ENCODE measurements around the gene MAN2B1. TPM values are rescaled to one million over a fixed set of nuclear protein-coding genes. Genes with fewer than 3 reads are reported as not detected.
A peak's percentile ranks its signal among the peaks of the same experiment; 100 is the strongest.
"Not testable (repeated sequence)": the region's sequence is repeated elsewhere in the genome, so short reads cannot be mapped to it uniquely, and the experiment has no call there.

Gene MAN2B1
- total RNA-seq: 100 to 1,000 TPM; 130 to 143 TPM

DNA sequence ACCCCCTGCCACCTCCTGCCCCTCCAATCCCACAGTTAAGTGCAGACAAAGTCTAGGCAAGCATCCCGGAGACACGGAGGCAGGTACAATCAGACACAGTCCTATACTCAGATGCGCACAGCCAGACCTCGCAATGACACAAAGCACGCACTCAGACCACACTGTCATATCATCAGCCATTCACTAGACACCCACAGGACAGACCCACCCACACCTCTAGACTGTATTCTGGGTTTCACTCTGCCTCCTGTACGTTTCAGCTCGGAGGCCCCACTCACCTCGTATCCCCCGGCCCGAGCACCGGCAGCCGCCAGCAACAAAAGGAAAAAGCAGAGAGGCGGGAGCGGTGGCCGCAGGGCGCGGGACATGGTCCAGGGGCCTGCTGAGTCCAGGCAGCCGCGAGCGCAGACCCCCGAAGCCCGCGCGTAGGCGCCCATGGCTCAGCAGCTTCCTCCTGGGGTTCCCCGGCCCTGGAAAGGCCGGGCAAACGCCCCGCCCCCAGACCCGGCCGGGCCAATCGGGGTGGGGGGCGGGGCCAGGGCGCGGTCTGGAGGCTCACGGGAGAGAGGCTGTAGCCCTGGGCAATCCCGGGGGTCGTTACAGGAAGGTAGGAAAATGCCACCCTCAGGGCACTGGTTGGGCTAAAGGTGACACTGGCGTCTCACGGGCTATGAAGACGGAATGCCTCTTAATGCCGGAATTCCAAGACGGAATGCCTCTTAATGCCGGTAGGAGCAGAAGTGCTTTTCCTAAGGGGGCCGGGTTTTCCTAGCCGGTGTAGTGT is at the start of gene MAN2B1, which contains the start of gene WDR83:
TSS of gene MAN2B1 (minus strand) at position 478 of the 784 bp plus-strand sequence. CDS start at position 437, 41 bp downstream.
TSS of gene WDR83 (plus strand) at position 543 of the 784 bp plus-strand sequence. CDS start 2,984 bp downstream, outside the sequence.
- CTCF ChIA-PET: interaction anchor here (1.0 to 2.0 kb wide), 4 partner anchors 8 to 102 kb away, joined by 3 to 9 read pairs (median 3); no protein-coding TSS in a partner anchor
- DNase-seq: peak; percentile 78
- no peaks in the 10 kb centered on the region for H3K9me3 Mint-ChIP-seq
- H3K27me3 Mint-ChIP-seq: no peaks in the 10 kb centered on the region
- peak within 1 kb of the TSS; percentile 99 for H3K27ac Mint-ChIP-seq
- H3K4me3 Mint-ChIP-seq: peak within 1 kb of the TSS; percentile 96
- H3K4me1 Mint-ChIP-seq: peaks cover 59% of the 10 kb centered on the region
- POLR2A ChIA-PET: interaction anchor here (0.6 kb wide), 2 partner anchors 103 to 1463 kb away, joined by 4 read pairs; no protein-coding TSS in a partner anchor
- peaks cover 28% of the 10 kb centered on the region for H3K36me3 Mint-ChIP-seq (ENCODE audit: low read depth)

DNA sequence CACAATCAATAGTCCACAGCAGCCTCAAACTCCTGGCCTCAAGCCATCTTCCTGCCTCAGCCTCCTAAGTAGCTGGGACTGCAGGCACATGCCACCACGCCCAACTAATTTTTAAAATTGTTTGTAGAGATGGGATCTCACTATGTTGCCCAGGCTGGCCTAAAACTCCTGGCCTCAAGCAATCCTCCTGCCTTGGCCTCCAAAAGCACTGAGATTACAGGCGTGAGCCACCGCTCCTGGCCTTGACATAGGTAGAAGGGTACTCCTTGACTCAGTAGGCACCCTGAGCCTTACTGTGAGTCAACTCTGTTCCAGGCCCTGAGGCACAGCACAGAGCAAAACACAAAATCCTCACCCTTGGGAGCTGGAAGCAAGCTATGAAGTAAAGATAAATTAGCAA is 49.4 kb upstream of the MAN2B1 start:
- DNase-seq: no peak
- Mint-ChIP-seq H3K4me3 (no peak overlapping the region), H3K36me3 (ENCODE audit: low read depth) (peaks cover 49% of the 10 kb centered on the region), H3K27me3 (no peaks in the 10 kb centered on the region), H3K27ac (no peak overlapping the region), H3K4me1 (peaks cover 19% of the 10 kb centered on the region), H3K9me3 (no peaks in the 10 kb centered on the region)
- ChIA-PET POLR2A (no interaction called here), CTCF (interaction anchor here (1.9 kb wide), 1 partner anchor 18 kb away, joined by 6 read pairs; no protein-coding TSS in a partner anchor)

DNA sequence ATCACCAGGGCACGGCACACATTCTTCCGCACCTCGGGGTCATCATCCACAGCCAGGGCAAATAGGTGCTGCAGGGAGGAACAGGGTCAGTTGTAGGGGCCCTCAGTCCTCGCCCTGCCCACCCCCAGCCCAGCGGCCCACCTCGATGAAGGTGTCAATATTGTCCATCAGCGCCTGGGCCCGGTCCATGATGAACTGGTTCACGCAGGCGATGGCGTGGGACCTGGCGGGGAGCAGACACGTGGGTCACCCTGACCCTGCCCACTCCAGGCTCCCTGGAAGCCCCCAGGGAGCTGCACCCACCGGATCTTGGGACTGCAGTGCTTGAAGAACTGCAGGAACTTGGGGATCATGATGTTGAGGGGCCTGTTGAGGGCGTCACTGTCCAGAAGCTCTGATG is 48.6 kb upstream of the MAN2B1 start:
- ChIA-PET POLR2A (no interaction called here), CTCF (interaction anchor here (1.9 kb wide), 1 partner anchor 19 kb away, joined by 6 read pairs; no protein-coding TSS in a partner anchor)
- H3K27me3 Mint-ChIP-seq: no peaks in the 10 kb centered on the region
- no peak overlapping the region for H3K4me3 Mint-ChIP-seq
- H3K27ac Mint-ChIP-seq: no peak overlapping the region
- peaks cover 52% of the 10 kb centered on the region for H3K36me3 Mint-ChIP-seq (ENCODE audit: low read depth)
- no peak for DNase-seq
- H3K4me1 Mint-ChIP-seq: peaks cover 13% of the 10 kb centered on the region
- H3K9me3 Mint-ChIP-seq: no peaks in the 10 kb centered on the region

DNA sequence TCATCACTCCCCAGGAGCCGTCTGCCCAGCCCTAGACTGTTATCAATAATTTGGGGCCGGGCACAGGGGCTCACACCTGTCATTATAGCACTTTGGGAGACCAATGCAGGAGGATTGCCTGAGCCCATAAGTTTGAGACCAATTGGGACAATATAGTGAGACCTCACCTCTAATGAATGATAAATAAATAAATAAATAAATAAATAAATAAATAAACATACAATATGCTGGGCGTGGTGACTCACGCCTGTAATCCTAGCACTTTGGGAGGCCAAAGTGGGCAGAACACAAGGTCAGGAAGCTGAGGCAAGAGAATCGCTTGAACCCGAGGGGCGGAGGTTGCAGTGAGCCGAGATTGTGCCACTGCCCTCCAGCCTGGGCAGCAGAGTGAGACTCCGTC is 46.8 kb upstream of the MAN2B1 start:
- peaks cover 47% of the 10 kb centered on the region for H3K36me3 Mint-ChIP-seq (ENCODE audit: low read depth)
- CTCF ChIA-PET: interaction anchor here (1.0 to 1.4 kb wide), 2 partner anchors 9 to 45 kb away, joined by 3 read pairs; no protein-coding TSS in a partner anchor
- POLR2A ChIA-PET, H3K27ac Mint-ChIP-seq, H3K9me3 Mint-ChIP-seq, H3K27me3 Mint-ChIP-seq, DNase-seq, H3K4me1 Mint-ChIP-seq, H3K4me3 Mint-ChIP-seq: not testable (repeated sequence)

DNA sequence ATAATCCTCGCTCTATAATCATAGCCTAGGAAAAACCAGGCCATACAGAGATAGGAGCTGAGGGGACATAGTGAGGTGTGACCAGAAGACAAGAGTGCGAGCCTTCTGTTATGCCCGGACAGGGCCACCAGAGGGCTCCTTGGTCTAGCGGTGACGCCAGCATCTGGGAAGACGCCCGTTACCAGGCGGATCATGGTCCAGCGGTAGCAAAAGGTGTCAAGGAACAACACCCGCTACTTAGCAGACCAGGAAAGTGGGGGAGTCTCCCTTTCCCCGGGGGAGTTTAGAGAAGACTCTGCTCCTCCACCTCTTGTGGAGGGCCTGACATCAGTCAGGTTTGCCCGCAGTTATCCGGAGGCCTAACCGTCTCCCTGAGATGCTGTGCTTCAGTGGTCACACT is 45.5 kb upstream of the MAN2B1 start:
- POLR2A ChIA-PET, H3K4me3 Mint-ChIP-seq, H3K27ac Mint-ChIP-seq, H3K9me3 Mint-ChIP-seq, DNase-seq, H3K27me3 Mint-ChIP-seq, CTCF ChIA-PET, H3K4me1 Mint-ChIP-seq: not testable (repeated sequence)
- H3K36me3 Mint-ChIP-seq (ENCODE audit: low read depth): peaks cover 46% of the 10 kb centered on the region

DNA sequence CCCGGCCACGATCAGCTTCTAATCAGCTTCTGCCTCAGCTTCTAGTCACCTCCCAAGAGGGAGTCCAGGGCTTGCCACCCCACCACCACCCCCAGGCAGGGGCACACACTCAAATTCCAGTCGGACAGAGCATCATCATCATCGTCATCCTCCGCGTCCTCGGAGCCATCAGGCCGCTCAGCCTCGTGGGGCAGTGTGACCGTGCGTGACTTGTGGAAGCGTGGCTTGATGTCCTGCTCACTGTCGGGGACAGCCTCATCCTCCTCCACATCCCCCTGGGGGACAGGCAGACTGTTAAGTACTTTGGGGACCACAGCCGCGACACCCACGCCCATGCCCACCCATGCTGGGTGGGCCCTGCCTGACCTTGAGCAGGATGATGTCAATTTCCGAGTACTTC is 44.6 kb upstream of the MAN2B1 start:
- no peaks in the 10 kb centered on the region for H3K27me3 Mint-ChIP-seq
- no peaks in the 10 kb centered on the region for H3K4me1 Mint-ChIP-seq
- no peaks in the 10 kb centered on the region for H3K9me3 Mint-ChIP-seq
- ChIA-PET POLR2A (no interaction called here), CTCF (no interaction called here)
- H3K4me3 Mint-ChIP-seq: no peak overlapping the region
- H3K36me3 Mint-ChIP-seq (ENCODE audit: low read depth): peaks cover 50% of the 10 kb centered on the region
- no peak overlapping the region for H3K27ac Mint-ChIP-seq
- no peak for DNase-seq

DNA sequence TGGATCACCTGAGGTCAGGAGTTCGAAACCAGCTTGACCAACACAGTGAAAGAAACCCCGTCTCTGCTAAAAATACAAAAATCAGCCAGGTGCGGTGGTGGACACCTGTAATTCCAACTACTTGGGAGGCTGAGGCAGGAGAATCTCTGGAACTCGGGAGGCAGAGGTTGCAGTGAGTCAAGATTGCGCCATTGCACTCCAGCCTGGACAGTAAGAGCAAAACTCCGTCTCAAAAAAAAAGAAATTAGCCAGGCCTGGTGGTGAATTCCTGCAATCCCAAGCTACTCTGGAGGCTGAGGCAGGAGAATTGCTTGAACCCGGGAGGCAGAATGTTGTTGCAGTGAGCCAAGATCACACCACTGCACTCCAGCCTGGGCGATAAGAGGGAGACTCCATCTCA is 42.1 kb upstream of the MAN2B1 start:
- H3K27ac Mint-ChIP-seq: no peak overlapping the region
- H3K36me3 Mint-ChIP-seq (ENCODE audit: low read depth): peaks cover 48% of the 10 kb centered on the region
- H3K27me3 Mint-ChIP-seq: no peaks in the 10 kb centered on the region
- no peaks in the 10 kb centered on the region for H3K9me3 Mint-ChIP-seq
- POLR2A ChIA-PET: no interaction called here
- H3K4me3 Mint-ChIP-seq: no peak overlapping the region
- CTCF ChIA-PET: interaction anchor here (0.6 to 1.0 kb wide), 5 partner anchors 14 to 550 kb away, joined by 3 to 5 read pairs (median 4); no protein-coding TSS in a partner anchor
- no peaks in the 10 kb centered on the region for H3K4me1 Mint-ChIP-seq
- no peak for DNase-seq

DNA sequence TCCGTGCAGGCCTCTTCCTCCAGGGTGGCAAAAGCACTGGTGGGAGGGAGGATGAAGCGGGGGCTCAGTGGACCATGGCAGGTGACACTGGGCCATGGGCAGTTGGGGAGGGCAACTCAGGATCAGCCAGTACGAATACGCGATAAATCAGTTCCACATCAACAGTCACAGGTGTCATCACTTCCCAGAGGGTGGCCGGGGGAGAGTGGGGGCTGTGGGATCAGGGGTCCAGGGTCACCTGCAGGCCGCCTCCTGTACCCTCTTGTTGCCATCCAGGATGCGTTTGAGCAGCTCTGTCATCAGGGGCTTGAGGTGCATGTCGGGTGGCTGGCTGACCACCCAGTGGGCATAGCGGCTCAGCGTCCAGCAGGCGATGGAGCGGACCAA is 39.8 kb upstream of the MAN2B1 start:
- ChIA-PET POLR2A (interaction anchor here (0.6 kb wide), 1 partner anchor 11 kb away, joined by 3 read pairs; no protein-coding TSS in a partner anchor), CTCF (interaction anchor here (1.6 kb wide), 1 partner anchor 9 kb away, joined by 3 read pairs; the partner anchor contains the start of gene FBXW9)
- H3K9me3 Mint-ChIP-seq: no peaks in the 10 kb centered on the region
- no peaks in the 10 kb centered on the region for H3K4me1 Mint-ChIP-seq
- H3K4me3 Mint-ChIP-seq: no peak overlapping the region
- no peak overlapping the region for H3K27ac Mint-ChIP-seq
- H3K27me3 Mint-ChIP-seq: no peaks in the 10 kb centered on the region
- H3K36me3 Mint-ChIP-seq (ENCODE audit: low read depth): peaks cover 46% of the 10 kb centered on the region
- no peak for DNase-seq

DNA sequence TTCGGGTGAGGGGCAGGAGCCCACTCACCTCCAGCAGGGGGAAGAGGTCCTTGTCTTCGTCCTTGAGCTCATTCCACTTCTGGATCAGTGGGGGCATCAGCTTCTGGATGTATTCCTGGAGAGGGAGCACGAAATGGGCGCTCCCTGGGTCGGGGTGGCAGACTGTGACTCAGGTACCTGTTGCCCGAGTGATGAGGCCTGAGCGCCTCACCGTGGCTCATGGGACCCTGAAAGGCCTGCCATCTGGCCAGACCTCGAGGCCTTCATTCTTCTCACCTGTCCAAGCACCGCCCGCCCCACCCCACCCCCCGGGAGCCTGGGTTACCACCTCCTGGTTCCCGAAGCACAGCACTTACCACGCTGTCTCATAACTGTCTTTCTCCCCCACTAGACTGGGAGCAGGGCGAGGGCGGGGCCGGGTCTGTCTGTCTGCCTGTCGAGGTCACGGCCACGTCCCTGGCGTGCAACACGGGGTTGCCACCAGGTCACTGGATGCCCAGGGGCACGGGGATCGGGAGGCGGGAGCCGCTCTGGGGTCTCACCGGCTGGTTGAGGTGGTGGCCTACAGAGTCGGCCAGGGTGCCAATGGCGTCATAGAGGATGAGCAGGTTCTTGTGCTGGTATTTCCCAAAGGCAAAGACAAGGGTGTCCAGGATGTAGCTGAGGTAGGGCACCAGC is 39.3 kb upstream of the MAN2B1 start:
- Mint-ChIP-seq H3K9me3 (no peaks in the 10 kb centered on the region), H3K27ac (no peak overlapping the region), H3K36me3 (ENCODE audit: low read depth) (peaks cover 46% of the 10 kb centered on the region), H3K27me3 (no peaks in the 10 kb centered on the region), H3K4me3 (no peak overlapping the region), H3K4me1 (no peaks in the 10 kb centered on the region)
- ChIA-PET CTCF (interaction anchor here (1.6 kb wide), 1 partner anchor 9 kb away, joined by 3 read pairs; the partner anchor contains the start of gene FBXW9), POLR2A (interaction anchor here (0.5 to 0.6 kb wide), 2 partner anchors 11 to 108 kb away, joined by 3 to 4 read pairs; no protein-coding TSS in a partner anchor)
- DNase-seq: no peak

DNA sequence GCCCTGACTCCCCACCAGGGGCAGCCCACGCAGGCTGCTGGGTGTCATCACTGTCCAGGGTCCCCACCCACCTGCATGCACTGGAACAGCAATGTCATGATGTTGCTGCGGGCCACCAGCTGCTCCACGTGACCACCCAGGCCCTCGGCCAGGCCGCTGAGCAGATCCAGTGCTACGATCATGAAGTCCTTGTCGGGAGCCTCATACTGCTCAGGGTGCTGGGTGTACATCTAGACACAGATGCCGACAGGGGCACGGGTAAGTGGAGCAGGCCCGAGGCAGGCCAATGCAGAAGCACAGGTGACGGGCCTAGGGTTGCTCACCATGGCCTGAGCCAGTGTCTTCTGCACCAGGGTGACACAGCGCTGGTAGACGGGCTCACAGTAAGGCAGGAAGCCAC is 38.6 kb upstream of the MAN2B1 start:
- H3K36me3 Mint-ChIP-seq (ENCODE audit: low read depth): peaks cover 40% of the 10 kb centered on the region
- ChIA-PET POLR2A (no interaction called here), CTCF (interaction anchor here (1.6 kb wide), 1 partner anchor 8 kb away, joined by 3 read pairs; the partner anchor contains the start of gene FBXW9)
- no peaks in the 10 kb centered on the region for H3K4me1 Mint-ChIP-seq
- H3K4me3 Mint-ChIP-seq: no peak overlapping the region
- DNase-seq: no peak
- no peak overlapping the region for H3K27ac Mint-ChIP-seq
- no peaks in the 10 kb centered on the region for H3K9me3 Mint-ChIP-seq
- no peaks in the 10 kb centered on the region for H3K27me3 Mint-ChIP-seq

DNA sequence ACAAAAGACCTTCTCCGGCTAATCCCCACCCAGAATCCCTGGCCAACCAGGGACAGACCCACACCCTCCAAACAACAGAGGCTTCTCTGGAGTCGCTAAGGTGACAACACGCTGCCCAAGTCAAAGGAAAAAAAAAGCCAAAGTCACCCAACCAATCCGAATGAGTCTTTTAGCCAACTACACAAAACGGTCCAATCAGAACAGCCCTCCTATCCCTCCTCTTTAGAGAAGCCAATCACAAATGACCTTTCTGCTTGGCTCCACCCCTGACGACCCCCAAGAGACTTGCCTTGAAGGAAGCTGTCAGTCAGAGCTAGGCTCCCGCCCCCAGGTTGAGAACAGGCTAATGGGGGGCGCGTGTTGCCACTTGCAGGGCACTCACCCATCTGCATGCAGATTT is 36.5 kb upstream of the MAN2B1 start:
- Mint-ChIP-seq H3K36me3 (ENCODE audit: low read depth) (peaks cover 42% of the 10 kb centered on the region), H3K27ac (no peak overlapping the region), H3K27me3 (no peaks in the 10 kb centered on the region), H3K4me3 (no peak overlapping the region), H3K9me3 (no peaks in the 10 kb centered on the region), H3K4me1 (peaks cover 2% of the 10 kb centered on the region)
- POLR2A ChIA-PET: no interaction called here
- no peak for DNase-seq
- CTCF ChIA-PET: interaction anchor here (1.5 kb wide), 1 partner anchor 94 kb away, joined by 3 read pairs; no protein-coding TSS in a partner anchor

DNA sequence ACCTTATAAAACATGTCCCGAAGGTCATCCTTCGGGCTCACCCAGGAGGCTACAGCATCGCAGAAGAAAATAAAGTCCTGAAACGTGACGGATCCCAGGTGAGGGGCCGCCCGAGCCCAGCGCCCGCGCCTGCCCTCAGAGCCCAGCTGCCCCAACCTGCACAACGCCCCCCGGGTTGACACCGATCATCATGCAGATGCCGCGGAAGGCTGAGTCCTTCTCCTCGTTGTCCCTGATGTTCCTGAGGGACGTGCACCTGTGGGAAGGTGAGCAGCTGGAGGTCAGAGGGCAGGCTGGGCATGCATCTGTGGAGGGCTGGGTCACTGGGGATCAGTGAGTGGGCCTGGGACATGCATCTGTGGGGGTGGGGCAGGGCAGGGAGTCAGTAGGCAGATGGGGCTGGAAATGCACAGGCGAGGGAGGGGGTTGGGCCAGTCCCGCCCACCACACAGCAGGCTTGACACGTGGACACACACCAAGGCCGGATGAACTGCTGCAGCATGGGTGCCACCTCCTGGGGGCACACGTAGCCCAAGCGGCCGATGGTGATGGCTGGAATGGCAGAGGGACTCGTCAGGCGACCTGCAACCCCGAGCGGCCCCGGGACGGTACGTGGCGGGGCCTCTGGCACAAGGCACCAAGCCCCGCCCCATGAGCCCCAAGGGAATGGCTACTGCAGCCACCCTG is 35.2 kb upstream of the MAN2B1 start:
- CTCF ChIA-PET: no interaction called here
- no peaks in the 10 kb centered on the region for H3K27me3 Mint-ChIP-seq
- no peak for DNase-seq
- POLR2A ChIA-PET: interaction anchor here (0.6 kb wide), 1 partner anchor 57 kb away, joined by 4 read pairs; no protein-coding TSS in a partner anchor
- H3K36me3 Mint-ChIP-seq (ENCODE audit: low read depth): peaks cover 38% of the 10 kb centered on the region
- H3K27ac Mint-ChIP-seq: no peak overlapping the region
- H3K4me3 Mint-ChIP-seq: no peak overlapping the region
- H3K9me3 Mint-ChIP-seq: no peaks in the 10 kb centered on the region
- peaks cover 6% of the 10 kb centered on the region for H3K4me1 Mint-ChIP-seq

Measured in activated CD4-positive, alpha-beta T cell treated with anti-CD3 and anti-CD28 coated beads, Interleukin-2, amount 10 ng/mL, durations not matched to agents 7 days and 5 days (primary cell).